ENCODE data around the gene CNNM1.

CNNM1 gene

GRCh38 chr10:99297033-99297432, 32.1 kb upstream of the CNNM1 start:
- TF ChIP-seq CTCF (conservative IDR thresholded peaks at IDR 0.05; ENCODE audit: low read depth, low read length): no peak
- no peak for DNase-seq (ENCODE audit: low read depth)
- H3K4me3 ChIP-seq (ENCODE audit: low read depth, low read length): no peak overlapping the region

GRCh38 chr10:99303899-99304861, 25.0 kb upstream of the CNNM1 start:
- DNase-seq (ENCODE audit: low read depth): no peak
- no peak for TF ChIP-seq CTCF (conservative IDR thresholded peaks at IDR 0.05; ENCODE audit: low read depth, low read length)
- no peak overlapping the region for H3K4me3 ChIP-seq (ENCODE audit: low read depth, low read length)

- DNase-seq (ENCODE audit: low read depth): no peak
- H3K4me3 ChIP-seq (ENCODE audit: low read depth, low read length): no peak overlapping the region
- no peak for TF ChIP-seq CTCF (conservative IDR thresholded peaks at IDR 0.05; ENCODE audit: low read depth, low read length)
Measured at GRCh38 chr10:99304862-99305229, 24.3 kb upstream of the CNNM1 start.

- no peak for DNase-seq (ENCODE audit: low read depth)
- TF ChIP-seq CTCF (conservative IDR thresholded peaks at IDR 0.05; ENCODE audit: low read depth, low read length): no peak
- no peak overlapping the region for H3K4me3 ChIP-seq (ENCODE audit: low read depth, low read length)
Measured at GRCh38 chr10:99312501-99312900, 16.7 kb upstream of the CNNM1 start.

GRCh38 chr10:99315853-99316252, 13.3 kb upstream of the CNNM1 start:
- TF ChIP-seq CTCF (conservative IDR thresholded peaks at IDR 0.05; ENCODE audit: low read depth, low read length): no peak
- H3K4me3 ChIP-seq (ENCODE audit: low read depth, low read length): no peak overlapping the region
- DNase-seq (ENCODE audit: low read depth): no peak

- DNase-seq (ENCODE audit: low read depth): no peak
- TF ChIP-seq CTCF (conservative IDR thresholded peaks at IDR 0.05; ENCODE audit: low read depth, low read length): no peak
- H3K4me3 ChIP-seq (ENCODE audit: low read depth, low read length): no peak overlapping the region
Measured at GRCh38 chr10:99316374-99316773, 12.8 kb upstream of the CNNM1 start.

- no peak for TF ChIP-seq CTCF (conservative IDR thresholded peaks at IDR 0.05; ENCODE audit: low read depth, low read length)
- no peak for DNase-seq (ENCODE audit: low read depth)
- no peak overlapping the region for H3K4me3 ChIP-seq (ENCODE audit: low read depth, low read length)
Measured at GRCh38 chr10:99318048-99318447, 11.1 kb upstream of the CNNM1 start.
